Ammon's horn (tissue), 1 donor: ENCODE data around the gene MAP9.
"Not testable (repeated sequence)": the region's sequence is repeated elsewhere in the genome, so short reads cannot be mapped to it uniquely, and the experiment has no call there.

Experiments used
- DNase-seq: peaks from one replicate; pipeline ENCODE4 v3.0.0-alpha.2; 2016; ENCODE audit warnings: low spot score

Gene MAP9

GRCh38 chr4:155376387-155377268 lies at the start of gene MAP9:
Gene MAP9, minus strand, starts transcription at chr4:155376965. Its CDS starts 1,115 bp downstream, at chr4:155375850.
- DNase-seq: peak; percentile 98

DNA sequence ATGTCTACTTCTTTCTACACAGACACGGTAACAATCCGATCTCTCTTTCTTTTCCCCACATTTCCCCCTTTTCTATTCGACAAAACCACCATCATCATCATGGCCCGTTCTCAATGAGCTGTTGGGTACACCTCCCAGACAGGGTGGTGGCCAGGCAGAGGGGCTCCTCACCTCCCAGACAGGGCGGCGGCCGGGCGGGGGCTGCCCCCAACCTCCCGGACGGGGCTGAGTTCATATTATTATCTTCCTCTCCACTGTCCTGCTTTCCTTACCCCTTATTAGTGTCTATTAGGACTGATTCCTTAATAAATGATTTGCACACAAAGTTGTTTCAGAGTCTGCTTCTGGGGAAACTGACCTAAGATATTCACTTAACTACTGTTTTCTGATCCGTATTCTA lies 48.0 kb upstream of the MAP9 start:
- DNase-seq: not testable (repeated sequence)

GRCh38 chr4:155423671-155424070 lies 46.9 kb upstream of the MAP9 start:
- DNase-seq: no peak

GRCh38 chr4:155419266-155419665 lies 42.5 kb upstream of the MAP9 start:
- no peak for DNase-seq

DNA sequence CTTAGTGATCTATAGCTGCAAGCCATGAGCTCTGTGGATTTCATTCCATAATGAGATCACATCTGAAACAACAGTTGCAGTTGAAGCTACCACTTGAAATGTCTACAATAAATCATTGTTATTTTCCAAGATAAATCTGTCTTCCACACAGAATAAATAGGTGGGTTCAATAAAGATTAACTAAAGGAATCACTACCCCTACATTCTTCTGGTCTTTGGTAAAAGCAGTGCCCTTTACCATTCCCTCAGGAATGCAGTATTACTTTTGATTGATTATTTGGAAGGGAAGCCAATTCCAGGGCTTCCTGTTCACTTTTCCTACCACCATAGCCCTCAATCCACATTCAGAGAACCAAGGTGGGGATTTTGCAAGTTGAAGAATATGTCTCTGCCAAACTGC lies 38.9 kb upstream of the MAP9 start:
- DNase-seq: no peak

DNA sequence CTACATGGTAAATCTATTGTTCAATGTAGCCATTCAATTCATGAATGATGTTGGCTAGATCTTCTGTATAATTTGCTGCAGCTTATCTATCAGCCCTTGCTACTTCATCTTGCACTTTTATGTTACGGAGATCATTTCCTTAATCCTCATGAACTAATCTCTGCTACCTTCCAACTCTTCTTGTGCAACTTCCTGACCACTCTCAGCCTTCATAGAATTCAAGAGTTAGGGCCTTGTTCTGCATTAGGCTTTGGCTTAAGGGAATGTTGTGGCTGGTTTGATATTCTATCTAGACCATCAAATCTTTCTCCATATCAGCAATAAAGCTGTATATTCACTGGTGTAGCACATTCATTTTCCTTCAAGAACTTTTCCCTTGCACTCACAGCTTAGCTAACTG lies 36.7 kb upstream of the MAP9 start:
- DNase-seq: no peak

DNA sequence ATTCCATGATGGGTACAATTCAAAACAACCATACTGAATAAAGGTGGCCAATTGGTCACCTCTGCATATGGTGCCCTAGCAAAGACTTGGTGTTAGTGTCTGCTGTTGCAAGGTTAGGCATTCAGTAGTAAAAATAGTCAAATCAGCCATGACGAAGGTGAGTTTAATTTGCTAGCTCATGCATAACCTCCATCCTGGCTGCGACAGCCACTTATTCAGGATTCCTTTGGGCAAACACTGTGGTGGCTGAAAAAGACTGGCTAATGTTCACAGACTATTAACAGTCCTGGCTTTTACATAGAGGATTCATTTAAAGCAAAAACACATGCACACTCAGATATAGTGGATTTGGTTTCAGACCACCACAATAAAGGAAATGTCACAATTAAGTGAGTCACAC lies 34.8 kb upstream of the MAP9 start:
- DNase-seq: no peak

GRCh38 chr4:155408796-155409195 lies 32.0 kb upstream of the MAP9 start:
- no peak for DNase-seq

DNA sequence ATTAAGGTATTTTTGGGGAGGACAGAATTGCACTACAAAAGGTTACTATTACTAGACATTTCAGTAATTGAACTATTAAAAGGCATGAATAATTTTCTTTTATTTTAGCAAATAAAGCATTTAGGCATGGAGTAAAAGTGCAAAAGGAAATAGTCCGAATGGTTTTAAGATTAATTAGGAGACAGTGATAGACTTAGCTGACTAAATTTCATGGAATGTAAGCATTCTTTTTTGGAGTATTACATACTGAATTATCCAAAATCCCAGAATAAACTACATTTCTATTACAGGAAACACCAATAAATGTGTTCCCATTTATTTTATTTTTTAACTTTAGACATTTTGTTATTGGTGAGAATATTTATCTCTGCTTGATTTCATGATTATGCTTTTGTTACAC lies 30.7 kb upstream of the MAP9 start:
- no peak for DNase-seq

DNA sequence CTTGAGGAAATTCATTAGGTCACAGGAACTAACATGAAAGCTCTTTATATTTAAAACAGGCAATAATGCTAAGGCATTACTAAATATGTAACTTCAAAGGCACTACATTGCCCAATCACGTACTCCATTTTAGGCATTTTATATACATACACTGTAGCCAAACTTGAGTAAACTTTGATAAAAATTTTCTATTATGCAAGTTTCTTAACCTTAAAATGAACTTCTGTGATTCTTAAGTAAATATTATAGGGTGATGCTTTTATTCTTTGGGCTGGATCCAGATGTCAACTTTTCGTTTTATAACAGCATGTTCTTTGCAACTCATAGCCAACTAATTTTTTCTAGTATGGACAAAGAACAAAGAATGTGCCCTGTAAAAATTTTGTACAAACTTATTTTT lies 28.3 kb upstream of the MAP9 start:
- DNase-seq: no peak

DNA sequence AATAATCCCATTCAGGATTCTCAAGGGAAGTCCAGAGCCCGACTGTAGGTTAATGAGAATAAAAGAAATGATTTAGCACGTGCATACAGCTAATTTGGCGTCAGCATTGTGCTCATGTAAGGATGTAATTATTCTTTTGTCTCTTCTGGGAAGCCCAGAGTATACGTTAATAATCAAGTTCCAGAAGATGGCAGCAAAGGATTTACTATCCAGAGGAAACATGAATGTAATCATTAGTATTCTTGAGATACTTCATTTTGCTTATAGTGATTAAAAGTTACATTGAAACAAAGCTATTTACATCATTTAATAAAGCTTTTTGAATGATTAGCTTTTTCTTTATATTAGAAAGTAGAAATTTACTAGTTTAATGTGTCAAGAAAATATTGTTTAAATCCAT lies 27.1 kb upstream of the MAP9 start:
- DNase-seq: peak; percentile 50

GRCh38 chr4:155402941-155403340 lies 26.2 kb upstream of the MAP9 start:
- no peak for DNase-seq

GRCh38 chr4:155400893-155401292 lies 24.1 kb upstream of the MAP9 start:
- no peak for DNase-seq

DNA sequence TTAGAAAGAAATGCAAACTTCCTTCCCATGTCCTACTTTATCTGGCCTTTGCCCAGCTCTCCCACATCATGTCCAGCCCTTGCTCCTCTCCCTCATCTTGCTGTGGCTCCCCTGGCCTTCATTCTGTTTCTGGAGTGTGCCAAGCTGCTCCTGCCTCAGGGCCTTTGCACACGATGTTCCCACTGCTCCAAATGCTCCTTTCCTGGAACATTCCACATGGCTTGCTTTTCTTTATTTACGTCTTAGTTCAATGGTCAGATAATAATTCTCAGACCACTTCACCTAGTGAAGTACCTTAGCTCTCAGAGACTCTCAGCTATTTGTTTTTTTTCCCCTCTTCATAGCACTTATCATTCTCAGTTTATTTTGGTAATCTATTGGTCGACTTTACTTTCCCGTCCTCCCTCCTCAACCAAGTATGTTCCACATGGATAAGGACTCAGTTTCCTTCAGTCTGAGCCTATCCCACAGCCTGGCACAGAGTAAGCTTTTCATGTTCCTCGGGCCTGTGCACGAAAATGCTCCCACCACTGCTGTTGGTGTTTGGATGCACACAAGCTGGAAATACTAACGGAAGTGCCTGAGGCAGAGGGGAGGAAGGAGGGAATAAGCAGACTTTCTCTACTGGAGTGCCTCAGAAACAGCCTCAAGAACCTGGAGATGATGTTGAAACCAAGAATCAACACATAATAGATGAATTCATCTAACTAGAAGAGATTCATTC lies 23.4 kb upstream of the MAP9 start:
- DNase-seq: no peak

GRCh38 chr4:155392481-155393184 lies 15.9 kb upstream of the MAP9 start:
- no peak for DNase-seq

DNA sequence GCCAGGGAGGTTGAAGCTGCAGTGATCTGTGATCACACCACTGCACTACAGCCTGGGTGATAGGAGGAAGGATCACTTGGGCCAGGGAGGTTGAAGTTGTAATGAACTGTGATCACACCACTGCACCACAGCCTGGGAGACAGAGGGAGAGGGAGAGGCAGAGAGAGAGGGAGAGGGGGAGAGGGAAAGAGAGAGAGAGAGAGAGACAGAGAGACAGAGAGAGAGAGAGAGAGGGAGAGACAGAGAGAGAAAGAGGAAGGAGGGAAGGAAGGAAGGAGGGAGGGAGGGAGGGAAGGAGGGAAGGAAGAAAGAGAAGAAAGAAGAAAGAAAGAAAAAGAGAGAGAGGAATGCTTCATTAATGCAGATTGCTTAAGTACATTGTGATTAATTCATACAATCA lies 15.2 kb upstream of the MAP9 start:
- DNase-seq: no peak

- no peak for DNase-seq
Measured at GRCh38 chr4:155388162-155388561, 11.4 kb upstream of the MAP9 start.

DNA sequence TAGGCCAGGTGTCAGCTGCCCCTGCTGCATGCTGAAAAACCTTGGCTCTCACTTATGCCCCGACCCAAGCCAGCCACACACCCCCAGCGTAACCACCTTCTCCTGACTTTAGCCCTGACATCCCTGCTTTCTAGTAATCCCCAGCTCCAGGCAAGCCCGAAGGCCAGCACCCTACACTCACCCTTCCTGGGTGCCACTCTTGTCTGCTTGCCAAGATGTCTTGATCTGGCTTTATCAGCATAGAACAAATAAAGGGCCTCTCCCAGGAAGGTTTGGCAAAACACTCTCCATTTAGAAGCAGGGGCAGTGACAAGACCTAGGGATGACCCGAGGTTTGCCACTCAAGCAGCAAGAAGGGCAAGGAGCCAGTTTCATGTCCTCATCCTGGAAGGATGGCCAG lies 6.8 kb upstream of the MAP9 start:
- no peak for DNase-seq

DNA sequence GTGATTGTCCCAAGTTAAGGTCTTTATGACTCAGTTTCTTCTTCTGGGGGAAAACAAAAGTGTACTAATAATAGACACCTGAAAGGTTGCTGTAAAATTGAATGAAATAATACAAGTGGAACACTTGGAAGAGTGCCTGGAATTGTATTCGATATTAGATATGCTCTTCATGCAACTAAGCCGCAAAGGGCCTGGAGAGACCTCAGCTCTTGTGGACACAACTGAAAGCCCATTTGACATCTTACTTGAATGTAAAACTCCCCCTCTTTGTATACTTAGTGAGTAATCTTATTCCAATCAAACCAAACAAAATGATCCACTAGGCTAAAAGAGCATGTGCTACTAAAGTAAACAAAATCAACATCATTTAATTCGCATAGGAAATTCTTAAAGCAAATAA lies 511 bp upstream of the MAP9 start:
- no peak for DNase-seq

GRCh38 chr4:155371432-155372043 lies 5.2 kb downstream of the MAP9 start:
- DNase-seq: no peak

- no peak for DNase-seq
Measured at GRCh38 chr4:155367608-155368007, 9.2 kb downstream of the MAP9 start.

DNA sequence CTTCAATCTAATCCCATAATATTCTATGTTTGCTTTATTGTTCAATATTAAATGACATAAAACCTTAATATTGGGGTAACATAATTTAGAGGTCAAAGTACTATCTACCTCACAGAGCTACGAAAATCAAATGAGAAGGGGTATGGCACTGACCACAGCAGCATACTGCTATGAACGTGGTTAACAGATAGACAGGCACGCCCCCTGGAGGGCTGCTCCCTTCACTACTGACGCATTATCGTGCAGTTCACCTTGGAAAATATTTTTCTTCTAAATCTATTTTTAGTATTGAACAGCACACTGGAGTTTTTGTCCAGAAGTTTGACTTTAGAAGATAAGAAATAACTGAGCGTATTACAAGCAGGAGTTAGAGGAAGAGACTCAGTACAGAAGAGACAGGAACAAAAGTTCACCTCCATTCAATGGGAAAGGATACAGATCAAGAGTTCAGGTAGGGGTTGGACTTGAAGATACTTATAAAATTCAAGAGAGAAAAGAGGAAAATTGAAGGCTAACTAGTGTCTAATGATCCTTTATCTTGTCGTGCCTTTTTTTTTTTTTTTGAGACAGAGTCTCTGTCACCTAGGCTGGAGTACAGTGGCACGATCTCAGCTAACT lies 22.7 kb downstream of the MAP9 start:
- peak; percentile 61 for DNase-seq
